Fibroblast of lung (primary cell): Measurements from ENCODE around the gene DISP3.

Experiments
- CTCF ChIP-seq, 2 donors: IDR thresholded peaks in 1 of 2; conservative IDR thresholded peaks in 1 of 2; 1 replicate in 1 of 2; 2 replicates in 1 of 2; pipeline ENCODE4 v1.5.1; 2011 to 2012; ENCODE audit warnings: low read length in 2 of 2, control low read depth in 1 of 2, inconsistent platforms in 1 of 2, low read depth in 1 of 2, mild to moderate bottlenecking in 1 of 2
- EZH2 ChIP-seq: IDR thresholded peaks from 2 replicates; pipeline ENCODE4 v1.5.1; 2012; ENCODE audit warnings: low read length, control low read depth, mild to moderate bottlenecking; ENCODE audit errors: missing control alignments

DNA sequence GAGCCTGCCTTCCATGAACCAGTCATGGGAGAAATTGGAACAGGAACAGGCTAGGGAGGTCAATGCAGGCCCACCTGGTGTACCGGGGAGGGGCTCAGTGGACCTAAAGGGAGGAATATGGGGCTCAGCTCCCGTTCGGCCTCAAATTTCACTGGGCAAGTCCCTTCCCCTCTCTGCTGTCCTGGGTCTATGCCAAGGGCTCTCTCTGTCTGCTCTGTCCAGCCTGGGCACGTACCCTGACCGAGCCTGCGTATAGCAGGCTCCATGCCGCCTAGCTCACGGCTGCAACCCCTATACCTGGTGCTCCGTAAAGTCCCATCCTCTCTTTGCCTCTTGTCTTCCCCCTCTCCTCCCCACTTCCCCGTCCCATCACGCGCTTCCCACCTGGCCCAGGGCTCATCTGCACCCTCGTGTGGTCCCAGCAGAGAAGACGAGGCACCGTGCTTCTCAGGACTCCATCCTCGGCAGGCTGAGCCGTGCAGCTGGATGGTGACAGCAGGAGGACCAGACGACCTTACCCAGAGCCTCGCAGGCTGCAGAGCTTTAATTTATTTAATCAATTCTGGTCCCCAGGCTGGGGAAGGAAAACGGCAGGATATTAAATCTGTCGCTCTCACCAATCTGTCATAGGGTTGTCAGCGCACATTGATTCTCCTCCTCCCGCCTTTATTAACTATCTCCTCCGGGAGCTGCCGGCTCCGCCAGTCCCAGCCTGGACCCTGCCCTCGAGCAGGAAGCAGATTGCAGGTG is 25.0 kb upstream of the DISP3 start:
- TF ChIP-seq CTCF (conservative IDR thresholded peaks at IDR 0.05 in 1 of 2, IDR thresholded peaks at IDR 0.05 in 1 of 2; ENCODE audit: low read depth in 1 of 2, low read length in 2 of 2) (no peak), EZH2 (no peak)
